ENCODE data around the gene LSR.

The LSR gene

DNA sequence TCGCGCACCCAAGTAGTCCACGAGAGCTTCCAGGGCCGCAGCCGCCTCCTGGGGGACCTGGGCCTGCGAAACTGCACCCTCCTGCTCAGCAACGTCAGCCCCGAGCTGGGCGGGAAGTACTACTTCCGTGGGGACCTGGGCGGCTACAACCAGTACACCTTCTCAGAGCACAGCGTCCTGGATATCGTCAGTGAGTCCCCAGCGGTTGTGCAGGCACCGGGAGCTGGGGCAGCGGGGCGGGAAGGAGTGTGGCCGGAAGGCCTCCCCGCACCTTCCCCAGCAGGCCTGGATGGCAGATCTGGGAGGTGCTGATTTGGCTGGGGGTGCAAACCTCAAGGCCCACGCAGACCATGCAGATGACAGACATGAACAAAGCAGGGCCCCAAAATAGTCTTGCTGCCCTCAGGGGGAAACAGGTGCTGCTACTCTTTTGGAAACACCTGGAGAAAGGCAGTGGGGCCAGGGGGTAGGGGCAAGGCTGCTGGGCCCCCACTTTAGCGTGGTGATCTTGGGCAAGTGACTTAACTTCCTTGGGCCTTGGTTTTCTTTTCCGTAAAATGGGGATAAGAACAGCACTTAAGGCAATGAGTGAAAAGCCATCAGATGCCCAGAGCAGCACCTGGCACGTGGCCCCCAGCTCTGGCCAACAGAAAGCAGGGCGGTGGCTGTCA, 47.1 kb downstream of the LSR start:
- Histone ChIP-seq H3K27me3 (peaks cover 36% of the 10 kb centered on the region), H3K36me3 (no peaks in the 10 kb centered on the region), H3K9me3 (peaks cover 7% of the 10 kb centered on the region), H3K4me1 (no peaks in the 10 kb centered on the region), H3K4me3 (ENCODE audit: low read depth, low read length) (no peak overlapping the region)
- TF ChIP-seq CTCF (IDR thresholded peaks at IDR 0.05; ENCODE audit: low read depth, low read length): no peak
- DNase-seq: no peak

DNA sequence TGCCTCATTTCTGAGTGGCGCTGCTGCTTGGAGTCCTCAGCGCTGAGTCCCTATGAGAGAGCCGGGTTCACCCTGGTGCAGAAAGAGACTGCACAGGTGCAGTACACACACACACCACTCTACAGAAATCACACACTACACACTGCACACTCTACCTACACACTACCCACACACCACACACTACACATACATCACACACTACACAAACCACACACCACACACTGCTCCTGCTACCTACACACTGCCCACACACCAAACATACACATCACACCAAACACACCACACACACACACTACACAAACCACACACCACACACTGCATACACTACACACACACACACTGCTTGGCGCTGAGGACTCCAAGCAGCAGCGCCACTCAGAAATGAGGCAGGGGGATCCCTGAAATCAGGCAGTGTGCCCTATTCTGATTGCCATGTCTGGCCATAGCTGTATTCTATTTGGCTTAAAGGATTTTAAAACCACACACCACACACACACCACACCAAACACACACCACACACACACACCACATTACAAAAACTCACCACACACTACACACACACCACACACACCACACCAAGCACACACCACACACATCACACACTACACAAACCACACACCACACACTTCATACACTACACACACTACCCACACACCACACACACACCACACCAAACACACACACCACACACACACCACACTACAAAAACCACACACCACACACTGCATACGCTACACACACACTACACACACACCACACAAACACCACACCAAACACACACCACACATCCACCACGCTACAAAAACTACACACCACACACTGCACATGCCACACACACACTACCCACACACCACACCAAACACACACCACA, 48.1 kb downstream of the LSR start:
- peaks cover 7% of the 10 kb centered on the region for H3K9me3 ChIP-seq
- peaks cover 32% of the 10 kb centered on the region for H3K27me3 ChIP-seq
- DNase-seq: no peak
- no peaks in the 10 kb centered on the region for H3K4me1 ChIP-seq
- TF ChIP-seq CTCF (IDR thresholded peaks at IDR 0.05; ENCODE audit: low read depth, low read length): no peak
- no peak overlapping the region for H3K4me3 ChIP-seq (ENCODE audit: low read depth, low read length)
- no peaks in the 10 kb centered on the region for H3K36me3 ChIP-seq

DNA sequence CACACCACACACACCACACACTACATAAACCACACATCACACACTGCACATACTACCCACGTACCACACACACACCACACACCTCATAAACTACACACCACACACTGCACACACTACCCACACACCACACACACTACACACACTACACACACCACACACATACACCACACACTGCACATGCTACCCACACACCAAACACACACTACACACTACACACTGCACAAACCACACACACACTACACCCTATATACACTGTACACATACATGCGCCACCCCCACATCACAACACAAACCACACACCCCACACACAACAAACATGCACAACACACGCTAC, 48.7 kb downstream of the LSR start:
- Histone ChIP-seq H3K4me3 (ENCODE audit: low read depth, low read length) (no peak overlapping the region), H3K9me3 (peaks cover 7% of the 10 kb centered on the region), H3K36me3 (no peaks in the 10 kb centered on the region), H3K27me3 (peaks cover 26% of the 10 kb centered on the region), H3K4me1 (no peaks in the 10 kb centered on the region)
- no peak for DNase-seq
- TF ChIP-seq CTCF (IDR thresholded peaks at IDR 0.05; ENCODE audit: low read depth, low read length): no peak

- peaks cover 7% of the 10 kb centered on the region for H3K9me3 ChIP-seq
- H3K4me3 ChIP-seq (ENCODE audit: low read depth, low read length): no peak overlapping the region
- TF ChIP-seq CTCF (IDR thresholded peaks at IDR 0.05; ENCODE audit: low read depth, low read length): no peak
- H3K27me3 ChIP-seq: peaks cover 25% of the 10 kb centered on the region
- no peak for DNase-seq
- no peaks in the 10 kb centered on the region for H3K4me1 ChIP-seq
- no peaks in the 10 kb centered on the region for H3K36me3 ChIP-seq
Observed at GRCh38 chr19:35297922-35298321, 49.1 kb downstream of the LSR start.

- TF ChIP-seq CTCF (IDR thresholded peaks at IDR 0.05; ENCODE audit: low read depth, low read length): no peak
Observed at GRCh38 chr19:35298561-35298972, 49.8 kb downstream of the LSR start.

More at GRCh38 chr19:35298561-35298972, 49.8 kb downstream of the LSR start:
- peaks cover 18% of the 10 kb centered on the region for H3K27me3 ChIP-seq
- DNase-seq: no peak
- no peak overlapping the region for H3K4me3 ChIP-seq (ENCODE audit: low read depth, low read length)
- no peaks in the 10 kb centered on the region for H3K36me3 ChIP-seq
- no peaks in the 10 kb centered on the region for H3K4me1 ChIP-seq
- H3K9me3 ChIP-seq: peaks cover 7% of the 10 kb centered on the region

Measured in BE2C (cell line).